ENCODE data around the gene FOXP1.

DNA sequence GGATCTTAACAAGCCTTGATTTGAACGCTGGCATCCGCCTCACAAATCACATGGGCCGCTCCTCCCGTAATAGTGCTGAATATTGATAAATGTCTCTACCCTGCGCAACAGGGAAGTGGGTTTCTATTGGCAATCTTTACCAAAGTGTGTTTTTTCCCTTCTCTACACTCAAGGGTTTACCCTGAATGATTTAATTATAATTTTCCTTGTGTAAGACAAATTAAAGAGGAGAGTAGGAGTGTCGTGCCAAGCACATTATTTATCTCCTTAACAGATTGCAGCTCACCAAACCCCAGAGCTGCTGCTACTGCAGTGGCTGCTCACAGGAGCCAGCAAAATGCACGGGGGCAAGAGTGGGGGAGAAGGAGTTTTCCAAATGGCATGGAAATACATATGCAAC lies 545.8 kb downstream of the FOXP1 start:
- no peak for TF ChIP-seq POLR2A (IDR thresholded peaks at IDR 0.05)
- TF ChIP-seq CTCF (IDR thresholded peaks at IDR 0.05): no peak

Data from adrenal gland (tissue), 5 donors.